ENCODE measurements around the gene PHAX.

PHAX gene

DNA sequence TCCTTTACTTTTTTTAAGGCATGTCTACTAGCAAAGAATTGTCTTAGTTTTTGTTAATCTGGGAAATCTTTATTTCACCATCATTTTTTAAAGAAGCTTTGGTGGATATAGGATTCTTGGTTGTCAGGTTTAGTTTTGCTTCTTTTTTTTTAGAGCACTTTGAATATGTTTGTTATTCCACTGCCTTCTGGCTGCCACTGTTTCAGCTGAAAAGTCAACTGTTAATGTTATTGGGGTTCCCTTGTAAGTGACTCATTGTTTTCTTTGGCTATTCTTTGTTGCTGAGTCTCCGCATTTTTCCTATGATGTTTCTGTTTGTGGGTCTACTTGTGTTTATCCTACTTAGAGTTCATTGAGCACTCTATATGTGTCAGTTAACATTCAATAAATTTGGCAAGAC, 44.4 kb downstream of the PHAX start (continued):
- TF ChIP-seq PATZ1 (CRISPR knock-in tag; IDR thresholded peaks at IDR 0.05; ENCODE audit: borderline replicate concordance), result no peak
- TF ChIP-seq CREB5 (CRISPR knock-in tag; IDR thresholded peaks at IDR 0.05; ENCODE audit: low read depth), result no peak
- no peak for TF ChIP-seq TOX (CRISPR knock-in tag; IDR thresholded peaks at IDR 0.05; ENCODE audit: borderline replicate concordance)
- no peak for TF ChIP-seq ISL1 (CRISPR knock-in tag; IDR thresholded peaks at IDR 0.05)
- TF ChIP-seq OSR1 (CRISPR knock-in tag; IDR thresholded peaks at IDR 0.05), result no peak

- ATAC-seq, result no peak
- TF ChIP-seq, protein P1, sequence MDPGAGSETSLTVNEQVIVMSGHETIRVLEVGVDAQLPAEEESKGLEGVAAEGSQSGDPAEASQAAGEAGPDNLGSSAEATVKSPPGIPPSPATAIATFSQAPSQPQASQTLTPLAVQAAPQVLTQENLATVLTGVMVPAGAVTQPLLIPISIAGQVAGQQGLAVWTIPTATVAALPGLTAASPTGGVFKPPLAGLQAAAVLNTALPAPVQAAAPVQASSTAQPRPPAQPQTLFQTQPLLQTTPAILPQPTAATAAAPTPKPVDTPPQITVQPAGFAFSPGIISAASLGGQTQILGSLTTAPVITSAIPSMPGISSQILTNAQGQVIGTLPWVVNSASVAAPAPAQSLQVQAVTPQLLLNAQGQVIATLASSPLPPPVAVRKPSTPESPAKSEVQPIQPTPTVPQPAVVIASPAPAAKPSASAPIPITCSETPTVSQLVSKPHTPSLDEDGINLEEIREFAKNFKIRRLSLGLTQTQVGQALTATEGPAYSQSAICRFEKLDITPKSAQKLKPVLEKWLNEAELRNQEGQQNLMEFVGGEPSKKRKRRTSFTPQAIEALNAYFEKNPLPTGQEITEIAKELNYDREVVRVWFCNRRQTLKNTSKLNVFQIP (CRISPR knock-in tag; IDR thresholded peaks at IDR 0.05; ENCODE audit: borderline replicate concordance, low read depth), result no peak
- TF ChIP-seq ARNTL (CRISPR knock-in tag; IDR thresholded peaks at IDR 0.05; ENCODE audit: borderline replicate concordance, low read depth) (no peak), CSDC2 (CRISPR knock-in tag; IDR thresholded peaks at IDR 0.05) (no peak), TCF4 (CRISPR knock-in tag; IDR thresholded peaks at IDR 0.05; ENCODE audit: borderline replicate concordance) (no peak), ZC3H10 (CRISPR knock-in tag; IDR thresholded peaks at IDR 0.05) (no peak), ISL1 (CRISPR knock-in tag; IDR thresholded peaks at IDR 0.05) (no peak), ESRRG (CRISPR knock-in tag; IDR thresholded peaks at IDR 0.05) (no peak), CREB5 (CRISPR knock-in tag; IDR thresholded peaks at IDR 0.05; ENCODE audit: low read depth) (no peak), SNAI2 (CRISPR knock-in tag; IDR thresholded peaks at IDR 0.05) (no peak)
- TF ChIP-seq, protein P2, sequence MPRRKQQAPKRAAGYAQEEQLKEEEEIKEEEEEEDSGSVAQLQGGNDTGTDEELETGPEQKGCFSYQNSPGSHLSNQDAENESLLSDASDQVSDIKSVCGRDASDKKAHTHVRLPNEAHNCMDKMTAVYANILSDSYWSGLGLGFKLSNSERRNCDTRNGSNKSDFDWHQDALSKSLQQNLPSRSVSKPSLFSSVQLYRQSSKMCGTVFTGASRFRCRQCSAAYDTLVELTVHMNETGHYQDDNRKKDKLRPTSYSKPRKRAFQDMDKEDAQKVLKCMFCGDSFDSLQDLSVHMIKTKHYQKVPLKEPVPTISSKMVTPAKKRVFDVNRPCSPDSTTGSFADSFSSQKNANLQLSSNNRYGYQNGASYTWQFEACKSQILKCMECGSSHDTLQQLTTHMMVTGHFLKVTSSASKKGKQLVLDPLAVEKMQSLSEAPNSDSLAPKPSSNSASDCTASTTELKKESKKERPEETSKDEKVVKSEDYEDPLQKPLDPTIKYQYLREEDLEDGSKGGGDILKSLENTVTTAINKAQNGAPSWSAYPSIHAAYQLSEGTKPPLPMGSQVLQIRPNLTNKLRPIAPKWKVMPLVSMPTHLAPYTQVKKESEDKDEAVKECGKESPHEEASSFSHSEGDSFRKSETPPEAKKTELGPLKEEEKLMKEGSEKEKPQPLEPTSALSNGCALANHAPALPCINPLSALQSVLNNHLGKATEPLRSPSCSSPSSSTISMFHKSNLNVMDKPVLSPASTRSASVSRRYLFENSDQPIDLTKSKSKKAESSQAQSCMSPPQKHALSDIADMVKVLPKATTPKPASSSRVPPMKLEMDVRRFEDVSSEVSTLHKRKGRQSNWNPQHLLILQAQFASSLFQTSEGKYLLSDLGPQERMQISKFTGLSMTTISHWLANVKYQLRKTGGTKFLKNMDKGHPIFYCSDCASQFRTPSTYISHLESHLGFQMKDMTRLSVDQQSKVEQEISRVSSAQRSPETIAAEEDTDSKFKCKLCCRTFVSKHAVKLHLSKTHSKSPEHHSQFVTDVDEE (CRISPR knock-in tag; IDR thresholded peaks at IDR 0.05), result no peak
- TF ChIP-seq, protein P3, sequence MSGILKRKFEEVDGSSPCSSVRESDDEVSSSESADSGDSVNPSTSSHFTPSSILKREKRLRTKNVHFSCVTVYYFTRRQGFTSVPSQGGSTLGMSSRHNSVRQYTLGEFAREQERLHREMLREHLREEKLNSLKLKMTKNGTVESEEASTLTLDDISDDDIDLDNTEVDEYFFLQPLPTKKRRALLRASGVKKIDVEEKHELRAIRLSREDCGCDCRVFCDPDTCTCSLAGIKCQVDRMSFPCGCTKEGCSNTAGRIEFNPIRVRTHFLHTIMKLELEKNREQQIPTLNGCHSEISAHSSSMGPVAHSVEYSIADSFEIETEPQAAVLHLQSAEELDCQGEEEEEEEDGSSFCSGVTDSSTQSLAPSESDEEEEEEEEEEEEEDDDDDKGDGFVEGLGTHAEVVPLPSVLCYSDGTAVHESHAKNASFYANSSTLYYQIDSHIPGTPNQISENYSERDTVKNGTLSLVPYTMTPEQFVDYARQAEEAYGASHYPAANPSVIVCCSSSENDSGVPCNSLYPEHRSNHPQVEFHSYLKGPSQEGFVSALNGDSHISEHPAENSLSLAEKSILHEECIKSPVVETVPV (CRISPR knock-in tag; IDR thresholded peaks at IDR 0.05), result no peak
These were observed 46.3 kb downstream of the PHAX start for GRCh38 chr5:126647071-126647470.

DNA sequence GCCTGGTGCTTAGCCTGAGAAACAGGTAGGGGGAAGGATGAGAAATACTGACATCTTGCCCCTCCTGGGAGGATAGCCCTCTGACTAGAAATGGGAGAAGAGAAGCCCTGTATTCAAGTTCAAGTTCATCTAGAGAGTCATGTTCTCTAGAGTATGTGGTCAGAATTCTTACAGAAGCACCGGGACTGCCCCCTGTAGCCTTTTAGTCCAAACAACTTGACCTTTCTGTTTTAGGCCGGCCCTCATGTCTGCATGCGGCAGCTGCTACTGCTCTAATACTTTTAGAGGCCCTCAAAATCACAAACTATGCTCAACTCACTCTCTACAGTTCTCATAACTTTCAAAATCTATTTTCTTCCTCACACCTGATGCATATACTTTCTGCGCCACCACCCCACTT, 47.7 kb downstream of the PHAX start:
- no peak for ATAC-seq
- no peak for TF ChIP-seq ZFP30 (CRISPR knock-in tag; IDR thresholded peaks at IDR 0.05)
- TF ChIP-seq TOX (CRISPR knock-in tag; IDR thresholded peaks at IDR 0.05; ENCODE audit: borderline replicate concordance), result no peak
- TF ChIP-seq ESRRG (CRISPR knock-in tag; IDR thresholded peaks at IDR 0.05), result no peak
- no peak for TF ChIP-seq ZNF70 (CRISPR knock-in tag; IDR thresholded peaks at IDR 0.05)
- TF ChIP-seq CREB5 (CRISPR knock-in tag; IDR thresholded peaks at IDR 0.05; ENCODE audit: low read depth), result no peak
- TF ChIP-seq ZNF8 (CRISPR knock-in tag; IDR thresholded peaks at IDR 0.05), result no peak
- TF ChIP-seq TCF4 (CRISPR knock-in tag; IDR thresholded peaks at IDR 0.05; ENCODE audit: borderline replicate concordance), result no peak
- TF ChIP-seq, protein P2 (CRISPR knock-in tag; IDR thresholded peaks at IDR 0.05), result no peak
- no peak for TF ChIP-seq PPARA (CRISPR knock-in tag; IDR thresholded peaks at IDR 0.05; ENCODE audit: borderline replicate concordance)
- no peak for TF ChIP-seq ARNTL (CRISPR knock-in tag; IDR thresholded peaks at IDR 0.05; ENCODE audit: borderline replicate concordance, low read depth)
- no peak for TF ChIP-seq ZNF565 (CRISPR knock-in tag; conservative IDR thresholded peaks at IDR 0.05; ENCODE audit: low read depth)
- no peak for TF ChIP-seq BACH2 (CRISPR knock-in tag; IDR thresholded peaks at IDR 0.05; ENCODE audit: borderline replicate concordance)
- no peak for TF ChIP-seq CSDC2 (CRISPR knock-in tag; IDR thresholded peaks at IDR 0.05)
- TF ChIP-seq ZFP3 (CRISPR knock-in tag; IDR thresholded peaks at IDR 0.05), result no peak
- TF ChIP-seq OSR1 (CRISPR knock-in tag; IDR thresholded peaks at IDR 0.05), result no peak
- TF ChIP-seq RARB (CRISPR knock-in tag; IDR thresholded peaks at IDR 0.05), result no peak
- no peak for TF ChIP-seq ISL1 (CRISPR knock-in tag; IDR thresholded peaks at IDR 0.05)
- no peak for TF ChIP-seq GLIS3 (CRISPR knock-in tag; IDR thresholded peaks at IDR 0.05)
- TF ChIP-seq SNAI2 (CRISPR knock-in tag; IDR thresholded peaks at IDR 0.05), result no peak
